HCT116 (cell line): Measurements from ENCODE around the gene NAT16. TPM values are rescaled to one million over a fixed set of nuclear protein-coding genes. Genes with fewer than 3 reads are reported as not detected.
A peak's percentile ranks its signal among the peaks of the same experiment; 100 is the strongest.

Source experiments
- ATAC-seq: fragments of 200-7000 bp; cut with Tn5 transposase; 2 replicates; pipeline ENCODE4 v1.9.1; 2020; ENCODE audit warnings: mild to moderate bottlenecking, moderate library complexity
- BruUV-seq: library from RNA; stranded (reverse); fragments of 400-500 nt; replicated peaks from 2 replicates; lab custom pipeline; 2021; lab: Mats Ljungman, UMichigan
- CTCF ChIA-PET: fragments of 300-600 bp; sonication (Branson Sonifier 250); formaldehyde crosslinking; loops from one replicate; lab custom pipeline; 2021; ENCODE audit warnings: antibody characterized with exemption; lab: Charles Lee
- POLR2A ChIA-PET: fragments of 300-600, 350-600 bp; sonication (Branson Sonifier 250); formaldehyde crosslinking; loops from one replicate; lab custom pipeline; 2021; ENCODE audit warnings: antibody characterized with exemption; lab: Charles Lee
- RAD21 ChIA-PET, 2 experiments: fragments of 300-600 bp; sonication (Branson Sonifier 250); formaldehyde crosslinking; loops; one replicate each; lab custom pipeline; 2023; ENCODE audit warnings: low total read pairs in 2 of 2; ENCODE audit not compliant: uncharacterized antibody in 2 of 2, unreplicated experiment in 2 of 2, low non-redundant PET in 1 of 2; lab: Charles Lee
- DNase-seq: peaks from one replicate; pipeline ENCODE4 v3.0.0-alpha.2; 2010; ENCODE audit warnings: low read depth, low spot score
- H2AFZ ChIP-seq: fragments of 200-600 bp; shearing (Covaris generic), sonication (generic); 2 replicates; pipeline ENCODE4 v1.6.1; 2017; ENCODE audit warnings: low read depth, mixed run types, mixed read lengths, antibody characterized with exemption, low read length; ENCODE audit not compliant: poor library complexity, severe bottlenecking
- H3K27ac ChIP-seq: 2 replicates; pipeline ENCODE4 v1.5.1; 2012; ENCODE audit warnings: low read depth, low read length
- H3K27me3 ChIP-seq: fragments of 200-600 bp; sonication (generic); 2 replicates; pipeline ENCODE4 v1.6.1; 2016; ENCODE audit warnings: mixed run types, low read length, mixed read lengths; ENCODE audit not compliant: insufficient read depth
- H3K36me3 ChIP-seq, 2 experiments: fragments of 200-500 bp in 1 of 2; fragments of 200-600 bp in 1 of 2; sonication (Bioruptor generic) in 1 of 2; sonication (generic) in 1 of 2; 2 replicates each; pipeline versions ENCODE4 v1.5.1 to v1.6.1; 2014 to 2016; ENCODE audit warnings: low read length in 2 of 2, inconsistent platforms in 1 of 2, mixed read lengths in 1 of 2, mixed run types in 1 of 2; ENCODE audit not compliant: insufficient read depth in 2 of 2, control insufficient read depth in 1 of 2
- H3K4me1 ChIP-seq, 2 experiments: fragments of 200-600 bp in 1 of 2; sonication (generic) in 1 of 2; 2 replicates each; pipeline versions ENCODE4 v1.5.1 to v1.6.1; 2012 to 2017; ENCODE audit warnings: low read length in 2 of 2, inconsistent platforms in 1 of 2, mild to moderate bottlenecking in 1 of 2, mixed read lengths in 1 of 2, mixed run types in 1 of 2, moderate library complexity in 1 of 2; ENCODE audit not compliant: insufficient read depth in 2 of 2, control insufficient read depth in 1 of 2
- H3K4me2 ChIP-seq: fragments of 200-600 bp; sonication (generic); 2 replicates; pipeline ENCODE4 v1.6.1; 2017; ENCODE audit warnings: mixed run types, low read length, mixed read lengths
- H3K4me3 ChIP-seq, 2 experiments: fragments of 200-600 bp in 1 of 2; sonication (generic) in 1 of 2; replicated peaks in 1 of 2; 2 replicates each; pipeline ENCODE4 v1.5.1; 2011 to 2016; ENCODE audit warnings: low read length in 2 of 2, control low read depth in 1 of 2, low read depth in 1 of 2, mild to moderate bottlenecking in 1 of 2, mixed read lengths in 1 of 2, mixed run types in 1 of 2
- H3K79me2 ChIP-seq: fragments of 200-600 bp; sonication (generic); 2 replicates; pipeline ENCODE4 v1.6.1; 2017; ENCODE audit warnings: mild to moderate bottlenecking, mixed run types, low read length, moderate library complexity, mixed read lengths; ENCODE audit not compliant: insufficient read depth
- H3K9ac ChIP-seq: fragments of 200-600 bp; sonication (generic); 2 replicates; pipeline ENCODE4 v1.6.1; 2016; ENCODE audit warnings: low read length, mixed read lengths
- H3K9me2 ChIP-seq: fragments of 200-600 bp; sonication (generic), shearing (Covaris generic); 2 replicates; pipeline ENCODE4 v1.6.1; 2017; ENCODE audit warnings: mixed run types, mild to moderate bottlenecking, moderate library complexity; ENCODE audit not compliant: insufficient read depth
- H3K9me3 ChIP-seq, 2 experiments: fragments of 200-500 bp in 1 of 2; fragments of 200-600 bp in 1 of 2; sonication (Bioruptor generic) in 1 of 2; sonication (generic) in 1 of 2; 2 replicates each; pipeline ENCODE4 v1.6.1; 2014 to 2017; ENCODE audit warnings: low read length in 2 of 2, mixed read lengths in 2 of 2, inconsistent platforms in 1 of 2, low read depth in 1 of 2, mild to moderate bottlenecking in 1 of 2, mixed run types in 1 of 2, moderate library complexity in 1 of 2; ENCODE audit not compliant: control insufficient read depth in 1 of 2, insufficient read depth in 1 of 2
- H4K20me1 ChIP-seq: fragments of 200-600 bp; sonication (generic), shearing (Covaris generic); 2 replicates; pipeline ENCODE4 v1.6.1; 2017; ENCODE audit warnings: mixed run types, mild to moderate bottlenecking, moderate library complexity; ENCODE audit not compliant: insufficient read depth
- CBX3 ChIP-seq: IDR thresholded peaks from 2 replicates; pipeline ENCODE4 v1.6.1; 2012; ENCODE audit warnings: low read depth
- CTCF ChIP-seq, 3 experiments: fragments of 200-600 bp in 1 of 3; sonication (generic) in 1 of 3; IDR thresholded peaks in 2 of 3; conservative IDR thresholded peaks in 1 of 3; 2 replicates each; pipeline ENCODE4 v1.5.1; 2012 to 2017; ENCODE audit warnings: low read depth in 2 of 3, low read length in 2 of 3, antibody characterized with exemption in 1 of 3, borderline replicate concordance in 1 of 3, control low read depth in 1 of 3, mild to moderate bottlenecking in 1 of 3, mixed read lengths in 1 of 3, mixed run types in 1 of 3, moderate library complexity in 1 of 3; ENCODE audit not compliant: insufficient read depth in 1 of 3
- EGR1 ChIP-seq: IDR thresholded peaks from 2 replicates; pipeline ENCODE4 v1.6.1; 2012; ENCODE audit warnings: low read depth
- ELF1 ChIP-seq: IDR thresholded peaks from 2 replicates; pipeline ENCODE4 v1.6.1; 2012; ENCODE audit warnings: low read depth, borderline replicate concordance
- EZH2 ChIP-seq: fragments of 200-600 bp; sonication (generic); IDR thresholded peaks from 2 replicates; pipeline ENCODE4 v1.6.1; 2017; ENCODE audit warnings: antibody characterized with exemption, mixed run types
- JUND ChIP-seq: IDR thresholded peaks from 2 replicates; pipeline ENCODE4 v1.6.1; 2012
- RAD21 ChIP-seq: IDR thresholded peaks from 2 replicates; pipeline ENCODE4 v1.6.1; 2012; ENCODE audit warnings: low read depth, mild to moderate bottlenecking
- REST ChIP-seq: IDR thresholded peaks from 2 replicates; pipeline ENCODE4 v1.6.1; 2012; ENCODE audit warnings: low read depth
- SRF ChIP-seq: IDR thresholded peaks from 2 replicates; pipeline ENCODE4 v1.6.1; 2012; ENCODE audit warnings: low read depth
- YY1 ChIP-seq: IDR thresholded peaks from 2 replicates; pipeline ENCODE4 v1.6.1; 2011; ENCODE audit warnings: low read length, low read depth, moderate library complexity, mild to moderate bottlenecking; ENCODE audit not compliant: insufficient replicate concordance; ENCODE audit errors: extremely low read depth
- ZFX ChIP-seq: fragments of 450-650 bp; IDR thresholded peaks from 2 replicates; pipeline ENCODE4 v1.6.1; 2017
- intact Hi-C: fragments of 100-400 bp; cut with micrococcal nuclease; formaldehyde crosslinking; loops from 2 replicates; pipeline ENCODE4 v1.10.0; 2022
- total RNA-seq: library from RNA; stranded (reverse); gene quantifications from one replicate; pipeline ENCODE4 v1.2.1, GENCODE V29; 2021; ENCODE audit not compliant: unreplicated experiment
- TF ChIP-seq, protein P1 (sequence below): IDR thresholded peaks from 2 replicates; pipeline ENCODE4 v1.6.1; 2011; ENCODE audit warnings: mild to moderate bottlenecking, low read length, moderate library complexity; ENCODE audit not compliant: insufficient replicate concordance; ENCODE audit errors: extremely low read depth

The NAT16 gene
- total RNA-seq, 1 experiment from 2014 or later, result 2.0 TPM

GRCh38 chr7:101185258-101185839 lies 5.3 kb upstream of the NAT16 start:
- ATAC-seq, result no peak
- Histone ChIP-seq H4K20me1 (no peaks in the 10 kb centered on the region), H3K9me2 (no peaks in the 10 kb centered on the region), H3K36me3 (no peaks in the 10 kb centered on the region), H3K27ac (no peak overlapping the region), H3K79me2 (no peaks in the 10 kb centered on the region), H3K4me1 (peaks cover 6 to 23% of the 10 kb centered on the region in 2 experiments; a peak in 3 of 4 replicates), H3K4me2 (peak overlapping the region; percentile 4; the same call in 1 of the 2 replicates), H3K9me3 (no peaks in the 10 kb centered on the region), H3K27me3 (no peaks in the 10 kb centered on the region), H3K9ac (no peak overlapping the region), H2AFZ (peak overlapping the region; percentile 65), H3K4me3 (no peak overlapping the region)
- ChIA-PET POLR2A (interaction anchor here (1.6 kb wide), 1 partner anchor 41 kb away, joined by 4 read pairs; no protein-coding TSS in a partner anchor), RAD21 (no interaction called here), CTCF (interaction anchor here (1.3 kb wide), 1 partner anchor 42 kb away, joined by 4 read pairs; no protein-coding TSS in a partner anchor)
- intact Hi-C loops, result no loop called here
- TF ChIP-seq RAD21 (no peak), REST (no peak), EGR1 (no peak), SRF (no peak), ELF1 (no peak), CBX3 (no peak), ZFX (no peak), EZH2 (no peak), JUND (no peak), CTCF (IDR thresholded peaks at IDR 0.05 in 2 of 3, conservative IDR thresholded peaks at IDR 0.05 in 1 of 3; ENCODE audit: borderline replicate concordance in 1 of 3, insufficient read depth in 1 of 3, low read depth in 2 of 3, low read length in 2 of 3) (no peak), YY1 (no peak)
- TF ChIP-seq, protein P1, sequence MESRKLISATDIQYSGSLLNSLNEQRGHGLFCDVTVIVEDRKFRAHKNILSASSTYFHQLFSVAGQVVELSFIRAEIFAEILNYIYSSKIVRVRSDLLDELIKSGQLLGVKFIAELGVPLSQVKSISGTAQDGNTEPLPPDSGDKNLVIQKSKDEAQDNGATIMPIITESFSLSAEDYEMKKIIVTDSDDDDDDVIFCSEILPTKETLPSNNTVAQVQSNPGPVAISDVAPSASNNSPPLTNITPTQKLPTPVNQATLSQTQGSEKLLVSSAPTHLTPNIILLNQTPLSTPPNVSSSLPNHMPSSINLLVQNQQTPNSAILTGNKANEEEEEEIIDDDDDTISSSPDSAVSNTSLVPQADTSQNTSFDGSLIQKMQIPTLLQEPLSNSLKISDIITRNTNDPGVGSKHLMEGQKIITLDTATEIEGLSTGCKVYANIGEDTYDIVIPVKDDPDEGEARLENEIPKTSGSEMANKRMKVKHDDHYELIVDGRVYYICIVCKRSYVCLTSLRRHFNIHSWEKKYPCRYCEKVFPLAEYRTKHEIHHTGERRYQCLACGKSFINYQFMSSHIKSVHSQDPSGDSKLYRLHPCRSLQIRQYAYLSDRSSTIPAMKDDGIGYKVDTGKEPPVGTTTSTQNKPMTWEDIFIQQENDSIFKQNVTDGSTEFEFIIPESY, result no peak
- no peak for DNase-seq
- BruUV-seq, result no TSS peak
